GM12872 (cell line): ENCODE data around the gene FARS2.

Experiments used
- TF ChIP-seq, protein P1 (sequence below): IDR thresholded peaks from 3 replicates; pipeline ENCODE4 v1.5.1; 2011; ENCODE audit warnings: low read depth, mild to moderate bottlenecking, low read length, moderate library complexity; ENCODE audit not compliant: insufficient read depth

FARS2 gene

DNA sequence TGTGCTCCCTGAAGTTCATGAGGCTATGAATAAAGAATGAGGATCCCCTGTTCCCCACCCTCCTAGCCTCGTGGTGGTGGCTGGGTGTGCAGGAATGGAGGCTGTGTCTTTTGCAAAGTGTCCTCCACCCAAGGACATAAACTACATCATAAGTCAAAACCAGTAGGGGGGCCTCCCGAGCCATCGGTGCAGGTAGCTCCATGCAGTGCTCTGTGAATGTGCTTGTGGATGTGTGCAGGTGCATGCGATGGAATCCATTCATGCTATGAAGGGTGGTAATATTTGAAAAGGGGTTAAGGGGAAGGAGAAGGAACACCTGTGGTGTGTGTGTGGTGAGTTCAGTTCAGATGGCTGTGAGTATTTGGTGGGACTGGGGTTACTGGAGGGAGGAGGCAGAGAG, 548.1 kb downstream of the FARS2 start:
- TF ChIP-seq, protein P1, sequence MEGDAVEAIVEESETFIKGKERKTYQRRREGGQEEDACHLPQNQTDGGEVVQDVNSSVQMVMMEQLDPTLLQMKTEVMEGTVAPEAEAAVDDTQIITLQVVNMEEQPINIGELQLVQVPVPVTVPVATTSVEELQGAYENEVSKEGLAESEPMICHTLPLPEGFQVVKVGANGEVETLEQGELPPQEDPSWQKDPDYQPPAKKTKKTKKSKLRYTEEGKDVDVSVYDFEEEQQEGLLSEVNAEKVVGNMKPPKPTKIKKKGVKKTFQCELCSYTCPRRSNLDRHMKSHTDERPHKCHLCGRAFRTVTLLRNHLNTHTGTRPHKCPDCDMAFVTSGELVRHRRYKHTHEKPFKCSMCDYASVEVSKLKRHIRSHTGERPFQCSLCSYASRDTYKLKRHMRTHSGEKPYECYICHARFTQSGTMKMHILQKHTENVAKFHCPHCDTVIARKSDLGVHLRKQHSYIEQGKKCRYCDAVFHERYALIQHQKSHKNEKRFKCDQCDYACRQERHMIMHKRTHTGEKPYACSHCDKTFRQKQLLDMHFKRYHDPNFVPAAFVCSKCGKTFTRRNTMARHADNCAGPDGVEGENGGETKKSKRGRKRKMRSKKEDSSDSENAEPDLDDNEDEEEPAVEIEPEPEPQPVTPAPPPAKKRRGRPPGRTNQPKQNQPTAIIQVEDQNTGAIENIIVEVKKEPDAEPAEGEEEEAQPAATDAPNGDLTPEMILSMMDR: no peak

DNA sequence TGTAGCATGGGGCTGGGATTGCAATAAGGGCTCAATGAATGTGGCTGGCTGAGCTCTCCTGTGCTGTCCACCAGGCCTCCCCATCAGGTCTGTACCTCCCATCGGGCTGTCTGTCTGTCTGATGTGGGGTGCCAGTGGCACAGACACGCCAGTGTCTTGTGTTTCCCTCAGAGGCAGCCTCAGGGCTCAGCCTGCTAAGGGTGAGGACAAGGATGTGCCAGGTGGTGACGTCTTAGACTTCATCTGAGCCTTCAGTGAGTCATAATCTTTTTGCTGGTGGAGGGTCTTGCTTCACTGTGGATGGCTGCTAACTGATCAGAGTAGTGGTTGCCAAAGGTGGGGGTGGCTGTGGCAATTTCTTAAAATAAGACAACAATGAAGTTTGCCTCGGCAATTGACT, 550.7 kb downstream of the FARS2 start:
- TF ChIP-seq, protein P1: no peak

DNA sequence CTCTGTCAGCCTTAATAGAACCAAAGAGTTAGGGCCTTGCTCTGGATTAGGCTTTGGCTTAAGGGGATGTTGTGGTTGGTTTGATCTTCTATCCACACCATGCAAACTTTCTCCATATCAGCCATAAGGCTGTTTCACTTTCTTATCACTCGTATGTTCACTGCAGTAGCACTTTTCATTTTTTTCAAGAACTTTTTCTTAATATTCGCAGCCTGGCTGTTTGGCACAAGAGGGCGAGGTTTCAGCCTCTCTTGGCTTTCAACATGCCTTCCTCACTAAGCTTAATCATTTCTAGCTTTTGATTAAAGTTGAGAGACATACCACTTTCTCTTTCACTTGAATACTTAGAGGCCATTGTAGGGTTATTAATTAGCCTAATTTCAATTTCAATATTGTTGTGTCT, 552.3 kb downstream of the FARS2 start:
- TF ChIP-seq, protein P1: no peak

DNA sequence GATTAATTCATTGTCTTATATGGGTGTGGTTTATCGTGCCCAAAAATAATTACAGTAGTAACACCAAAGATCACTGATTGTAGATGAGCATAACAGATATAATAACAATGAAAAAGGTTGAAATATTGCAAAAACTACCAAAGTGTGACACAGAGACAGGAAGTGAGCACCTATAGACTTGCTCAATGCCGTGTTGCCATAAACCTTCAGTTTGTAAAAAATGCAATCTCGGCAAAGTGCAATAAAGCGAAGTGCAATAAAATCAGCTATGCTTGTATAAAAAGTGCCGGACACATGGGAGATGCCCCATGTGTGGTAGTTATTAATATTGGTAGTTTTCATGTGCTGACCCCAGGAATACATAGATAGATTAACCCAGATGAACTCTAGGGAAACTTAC, 552.8 kb downstream of the FARS2 start:
- TF ChIP-seq, protein P1: no peak

DNA sequence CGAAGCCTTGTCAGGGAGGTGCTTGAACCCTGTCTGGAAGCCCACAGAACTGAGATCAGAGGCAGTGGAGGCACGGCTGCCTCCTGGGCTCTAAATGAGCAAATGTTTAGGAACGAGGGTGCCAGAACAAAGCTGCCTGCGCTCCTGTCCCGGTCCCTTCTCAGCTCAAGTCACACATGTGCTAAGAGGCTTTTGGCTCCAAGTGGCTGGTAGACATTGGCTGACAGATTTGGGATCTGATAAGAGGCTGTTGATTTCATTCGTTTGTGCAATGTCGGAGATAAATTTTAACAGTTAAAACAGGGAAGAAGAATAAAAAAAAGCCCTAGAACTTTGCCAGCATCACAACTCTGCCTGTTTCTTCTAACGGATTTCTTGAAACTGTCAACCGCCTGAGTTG, 553.6 kb downstream of the FARS2 start:
- TF ChIP-seq, protein P1: no peak

DNA sequence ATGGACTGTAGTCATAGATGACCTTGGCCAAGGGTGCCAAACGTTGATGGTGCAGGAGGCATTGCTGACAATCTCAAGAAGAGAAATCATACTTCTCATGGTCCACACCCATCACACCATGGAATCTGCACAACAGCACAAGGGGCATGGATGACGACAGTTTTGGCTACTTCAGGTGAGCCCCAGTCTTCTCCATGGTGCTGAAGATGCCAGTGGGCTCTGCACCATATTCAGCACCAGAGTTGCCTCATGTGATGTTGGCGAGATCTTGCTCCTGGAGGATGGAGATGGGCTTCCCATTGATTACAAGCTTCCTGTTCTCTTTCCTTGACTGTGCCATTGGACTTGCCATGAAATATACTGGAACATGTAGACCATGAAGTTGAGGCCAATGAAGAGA, 556.6 kb downstream of the FARS2 start:
- TF ChIP-seq, protein P1: no peak

DNA sequence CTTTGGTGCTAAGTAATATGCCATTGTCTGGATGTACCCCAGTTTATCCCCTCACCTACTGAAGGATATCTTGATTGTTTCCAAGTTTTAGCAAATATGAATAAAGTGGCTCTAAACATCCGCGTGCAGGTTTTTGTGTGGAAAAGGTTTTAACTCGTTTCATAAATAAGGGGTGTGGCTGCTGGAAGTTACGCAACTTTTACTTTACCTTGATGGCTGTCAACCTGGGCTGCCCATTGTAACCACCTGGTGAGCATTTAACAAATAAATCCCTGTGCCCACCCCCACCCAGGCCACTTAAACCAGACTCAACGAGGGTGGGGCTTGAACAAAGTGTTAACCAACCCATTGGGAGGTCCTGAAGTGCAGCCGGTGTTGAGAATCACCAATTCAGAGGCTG, 557.6 kb downstream of the FARS2 start:
- TF ChIP-seq, protein P1: no peak
